SU-DHL-6 (cell line): ENCODE results near the gene PLEKHG2.

Experiments
- H2AFZ ChIP-seq: fragments of 200-600 bp; sonication (generic); 2 replicates; pipeline ENCODE4 v1.6.1; 2014; ENCODE audit warnings: low read depth, mild to moderate bottlenecking, moderate library complexity, mixed read lengths, antibody characterized with exemption, low read length; ENCODE audit not compliant: severe bottlenecking
- H3F3A ChIP-seq: fragments of 200-600 bp; shearing (Covaris generic); 2 replicates; pipeline ENCODE4 v1.6.0; 2016; ENCODE audit warnings: antibody characterized with exemption, mild to moderate bottlenecking; ENCODE audit not compliant: insufficient read depth
- H3K27ac ChIP-seq: fragments of 200-600 bp; sonication (generic); 2 replicates; pipeline ENCODE4 v1.5.1; 2016; ENCODE audit warnings: low read depth, mild to moderate bottlenecking, low read length, moderate library complexity, mixed read lengths
- H3K27me3 ChIP-seq: fragments of 200-600 bp; sonication (generic), shearing (Covaris generic); 2 replicates; pipeline ENCODE4 v1.6.0; 2014; ENCODE audit warnings: mild to moderate bottlenecking, low read length
- H3K36me3 ChIP-seq: fragments of 200-600 bp; sonication (generic); 2 replicates; pipeline ENCODE4 v1.6.1; 2014; ENCODE audit warnings: mild to moderate bottlenecking, low read length, mixed read lengths
- H3K4me2 ChIP-seq: fragments of 300-600, 200-600 bp; shearing (Covaris generic), sonication (generic); 2 replicates; pipeline ENCODE4 v1.6.0; 2014; ENCODE audit warnings: low read length, low read depth, mild to moderate bottlenecking; ENCODE audit not compliant: poor library complexity, severe bottlenecking
- H3K4me3 ChIP-seq: fragments of 200-600 bp; sonication (generic); 2 replicates; pipeline ENCODE4 v1.5.1; 2014; ENCODE audit warnings: antibody characterized with exemption, low read length, mild to moderate bottlenecking, mixed read lengths; ENCODE audit not compliant: insufficient read depth, poor library complexity, severe bottlenecking
- H3K79me2 ChIP-seq: fragments of 200-600 bp; sonication (generic); 2 replicates; pipeline ENCODE4 v1.6.1; 2014; ENCODE audit warnings: mild to moderate bottlenecking, low read length, moderate library complexity; ENCODE audit not compliant: insufficient read depth
- H3K9ac ChIP-seq: fragments of 200-600 bp; sonication (generic); 2 replicates; pipeline ENCODE4 v1.7.0; 2014; ENCODE audit warnings: mild to moderate bottlenecking, low read length
- H3K9me2 ChIP-seq: fragments of 200-600 bp; sonication (generic); replicated peaks from 2 replicates; pipeline ENCODE4 v1.6.1; 2014; ENCODE audit warnings: low read length; ENCODE audit not compliant: insufficient read depth
- H3K9me3 ChIP-seq: fragments of 200-600 bp; sonication (generic); 2 replicates; pipeline ENCODE4 v1.6.1; 2014; ENCODE audit warnings: low read length, mixed read lengths; ENCODE audit not compliant: insufficient read depth
- H4K20me1 ChIP-seq: fragments of 200-600 bp; sonication (generic); 2 replicates; pipeline ENCODE4 v1.6.1; 2014; ENCODE audit warnings: low read depth, mild to moderate bottlenecking, antibody characterized with exemption, low read length, moderate library complexity, mixed read lengths
- EZH2phosphoT487 ChIP-seq: fragments of 200-600 bp; sonication (generic), shearing (Covaris generic); conservative IDR thresholded peaks from 2 replicates; pipeline ENCODE4 v1.6.1; 2018; ENCODE audit warnings: mild to moderate bottlenecking, antibody characterized with exemption, low read length, moderate library complexity, mixed read lengths
- TF ChIP-seq, protein P1 (sequence below): fragments of 200-600 bp; sonication (generic); IDR thresholded peaks from one replicate; pipeline ENCODE4 v1.5.1; 2017; ENCODE audit warnings: antibody characterized with exemption, mild to moderate bottlenecking, low read length, moderate library complexity; ENCODE audit not compliant: insufficient read depth, poor library complexity, severe bottlenecking

Gene PLEKHG2

GRCh38 chr19:39420769-39421168 is 8.3 kb downstream of the PLEKHG2 start:
- H3K4me2 ChIP-seq: no peak overlapping the region
- no peak overlapping the region for H2AFZ ChIP-seq
- 0 out of 2 replicates have a peak, but pooled peaks cover under 1% of the 10 kb centered on the region for H3F3A ChIP-seq
- H3K36me3 ChIP-seq: no peaks in the 10 kb centered on the region
- TF ChIP-seq EZH2phosphoT487: no peak
- TF ChIP-seq, protein P1, sequence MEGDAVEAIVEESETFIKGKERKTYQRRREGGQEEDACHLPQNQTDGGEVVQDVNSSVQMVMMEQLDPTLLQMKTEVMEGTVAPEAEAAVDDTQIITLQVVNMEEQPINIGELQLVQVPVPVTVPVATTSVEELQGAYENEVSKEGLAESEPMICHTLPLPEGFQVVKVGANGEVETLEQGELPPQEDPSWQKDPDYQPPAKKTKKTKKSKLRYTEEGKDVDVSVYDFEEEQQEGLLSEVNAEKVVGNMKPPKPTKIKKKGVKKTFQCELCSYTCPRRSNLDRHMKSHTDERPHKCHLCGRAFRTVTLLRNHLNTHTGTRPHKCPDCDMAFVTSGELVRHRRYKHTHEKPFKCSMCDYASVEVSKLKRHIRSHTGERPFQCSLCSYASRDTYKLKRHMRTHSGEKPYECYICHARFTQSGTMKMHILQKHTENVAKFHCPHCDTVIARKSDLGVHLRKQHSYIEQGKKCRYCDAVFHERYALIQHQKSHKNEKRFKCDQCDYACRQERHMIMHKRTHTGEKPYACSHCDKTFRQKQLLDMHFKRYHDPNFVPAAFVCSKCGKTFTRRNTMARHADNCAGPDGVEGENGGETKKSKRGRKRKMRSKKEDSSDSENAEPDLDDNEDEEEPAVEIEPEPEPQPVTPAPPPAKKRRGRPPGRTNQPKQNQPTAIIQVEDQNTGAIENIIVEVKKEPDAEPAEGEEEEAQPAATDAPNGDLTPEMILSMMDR: no peak
- H4K20me1 ChIP-seq: no peaks in the 10 kb centered on the region
- H3K79me2 ChIP-seq: no peaks in the 10 kb centered on the region
- H3K9ac ChIP-seq: no peak overlapping the region
- no peaks in the 10 kb centered on the region for H3K27me3 ChIP-seq
- no peaks in the 10 kb centered on the region for H3K9me2 ChIP-seq
- no peaks in the 10 kb centered on the region for H3K9me3 ChIP-seq
- no peak overlapping the region for H3K4me3 ChIP-seq
- no peak overlapping the region for H3K27ac ChIP-seq

DNA sequence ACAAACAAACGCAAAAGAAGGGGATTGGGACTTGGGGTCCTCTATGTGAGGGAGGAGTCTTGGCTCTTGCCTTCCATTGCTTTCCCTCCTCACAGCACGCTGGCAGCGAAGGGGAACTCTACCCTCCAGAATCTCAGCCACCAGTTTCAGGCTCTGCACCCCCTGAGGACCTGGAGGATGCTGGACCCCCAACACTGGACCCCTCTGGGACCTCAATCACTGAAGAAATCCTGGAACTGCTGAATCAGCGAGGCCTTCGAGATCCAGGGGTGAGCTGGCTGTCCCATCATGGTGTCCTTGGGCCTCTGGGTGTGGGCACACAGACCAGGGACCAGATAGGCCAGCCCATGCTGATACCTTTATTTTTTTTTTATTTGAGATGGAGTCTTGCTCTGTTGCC is 9.6 kb downstream of the PLEKHG2 start:
- Histone ChIP-seq H3K79me2 (no peaks in the 10 kb centered on the region), H2AFZ (no peak overlapping the region), H3K27me3 (no peaks in the 10 kb centered on the region), H4K20me1 (no peaks in the 10 kb centered on the region), H3F3A (0 out of 2 replicates have a peak, but pooled peaks cover 11% of the 10 kb centered on the region), H3K9me2 (no peaks in the 10 kb centered on the region), H3K4me2 (no peak overlapping the region), H3K9me3 (no peaks in the 10 kb centered on the region), H3K27ac (no peak overlapping the region), H3K9ac (no peak overlapping the region), H3K36me3 (no peaks in the 10 kb centered on the region), H3K4me3 (no peak overlapping the region)
- TF ChIP-seq, protein P1: no peak
- no peak for TF ChIP-seq EZH2phosphoT487

GRCh38 chr19:39423258-39424086 is 11.0 kb downstream of the PLEKHG2 start:
- Histone ChIP-seq H3K36me3 (no peaks in the 10 kb centered on the region), H3K27ac (no peak overlapping the region), H3K79me2 (no peaks in the 10 kb centered on the region), H3K4me2 (no peak overlapping the region), H3F3A (0 out of 2 replicates have a peak, but pooled peaks cover 11% of the 10 kb centered on the region), H3K9me2 (no peaks in the 10 kb centered on the region), H3K4me3 (no peak overlapping the region), H3K9ac (no peak overlapping the region), H2AFZ (no peak overlapping the region), H3K27me3 (no peaks in the 10 kb centered on the region), H4K20me1 (no peaks in the 10 kb centered on the region), H3K9me3 (no peaks in the 10 kb centered on the region)
- TF ChIP-seq, protein P1: no peak
- no peak for TF ChIP-seq EZH2phosphoT487
